Astrocyte of the hippocampus (primary cell): ENCODE results near the gene MSMB.
"Not testable (repeated sequence)": the region's sequence is repeated elsewhere in the genome, so short reads cannot be mapped to it uniquely, and the experiment has no call there.

ENCODE experiments used
- DNase-seq: peaks from one replicate; pipeline ENCODE4 v3.0.0; 2011; ENCODE audit warnings: low read depth, low spot score

The MSMB gene

DNA sequence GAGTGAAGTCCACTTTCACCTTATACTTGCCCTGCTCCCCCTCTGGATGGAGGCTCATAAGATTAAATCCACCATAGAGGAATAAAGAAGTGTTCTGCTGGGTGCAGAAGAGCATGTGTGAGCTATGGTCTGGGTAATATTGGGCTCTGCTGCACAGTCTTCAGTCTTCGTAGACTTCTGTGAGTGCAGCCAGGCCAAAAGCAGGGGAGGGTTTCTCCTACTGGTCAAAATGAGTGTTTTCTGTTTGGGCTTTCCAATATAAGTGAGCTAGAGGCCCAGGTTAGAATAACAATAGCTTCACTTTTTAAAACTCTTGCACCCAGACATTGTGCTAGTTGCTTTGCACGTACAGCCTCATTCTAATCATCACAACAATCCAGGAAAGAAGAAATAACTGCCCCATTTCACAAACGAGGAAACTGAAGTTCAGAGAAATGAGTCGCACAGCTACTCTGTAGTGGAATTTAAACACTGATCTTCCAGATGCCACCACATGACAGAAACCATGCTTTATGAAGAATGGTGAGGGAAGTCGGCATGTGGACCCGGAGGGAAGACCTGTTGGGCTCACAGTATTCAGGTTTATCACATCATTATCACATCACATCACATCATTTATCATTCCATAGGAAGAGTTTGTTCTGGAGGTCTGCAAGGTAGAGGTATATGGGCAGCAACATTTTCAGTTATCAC is 23.8 kb upstream of the MSMB start:
- DNase-seq = no peak

DNA sequence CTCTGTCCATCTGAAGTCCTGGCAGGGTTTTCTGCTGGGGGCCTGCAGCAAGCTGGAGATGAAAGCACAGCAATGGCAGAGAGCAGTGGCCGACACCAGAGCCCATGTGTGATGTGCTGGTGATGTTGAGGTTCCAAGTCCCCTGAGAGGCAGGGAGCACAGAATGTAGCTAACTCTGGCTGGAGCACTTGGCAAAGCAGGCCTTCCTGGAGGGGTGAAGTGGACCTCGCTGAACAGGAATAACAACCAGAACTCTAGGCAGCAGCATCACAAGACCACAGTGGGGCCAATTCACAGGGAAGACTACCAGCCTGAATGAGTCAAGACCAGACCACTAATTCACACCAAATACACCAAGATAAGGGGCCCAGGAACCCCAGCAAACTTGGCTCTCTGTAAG is 22.8 kb upstream of the MSMB start:
- DNase-seq = no peak

DNA sequence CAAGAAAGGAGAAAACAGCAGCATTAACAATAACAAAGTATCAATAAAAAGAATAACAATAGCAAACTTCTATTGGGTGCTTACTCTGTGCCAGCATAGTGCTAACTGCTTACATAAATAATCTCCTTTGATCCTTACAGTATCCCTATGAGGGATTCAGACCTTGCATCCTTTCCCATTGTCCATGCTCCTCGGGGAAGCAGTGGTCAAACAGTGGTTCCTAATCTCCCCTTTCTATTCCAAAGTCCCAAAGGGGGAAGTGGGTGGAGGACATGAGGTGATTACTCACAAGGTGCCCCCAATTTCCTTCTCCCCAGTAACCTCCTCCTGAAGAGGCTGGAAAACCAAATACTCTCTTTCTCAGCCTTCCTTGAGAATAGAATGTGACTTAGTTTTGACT is 22.0 kb upstream of the MSMB start:
- no peak for DNase-seq

DNA sequence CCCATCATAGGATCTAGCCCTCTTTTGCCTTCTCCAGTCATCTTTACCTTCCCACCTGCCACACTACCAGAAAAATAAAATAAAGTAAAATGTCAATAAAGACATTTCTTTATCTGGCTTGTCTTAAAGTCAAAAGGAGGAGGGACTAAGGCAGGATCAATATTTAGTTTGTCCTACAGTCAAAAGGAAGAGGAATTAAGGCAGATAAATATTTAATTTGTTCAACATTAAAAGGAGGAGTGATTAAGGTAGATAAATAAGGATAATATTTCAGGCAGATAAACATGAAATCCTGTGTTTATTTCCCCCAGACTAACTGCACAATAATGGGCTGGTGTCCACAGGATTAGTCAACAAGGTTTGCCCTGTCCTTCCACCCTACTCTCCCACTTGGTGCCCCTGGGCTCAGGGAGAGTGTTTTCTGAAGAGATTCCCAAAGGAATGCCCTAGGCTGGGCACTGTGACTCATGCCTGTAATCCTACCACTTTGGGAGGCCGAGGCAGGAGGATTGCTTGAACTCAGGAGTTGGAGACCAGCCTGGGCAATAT is 18.3 kb upstream of the MSMB start:
- DNase-seq = no peak

DNA sequence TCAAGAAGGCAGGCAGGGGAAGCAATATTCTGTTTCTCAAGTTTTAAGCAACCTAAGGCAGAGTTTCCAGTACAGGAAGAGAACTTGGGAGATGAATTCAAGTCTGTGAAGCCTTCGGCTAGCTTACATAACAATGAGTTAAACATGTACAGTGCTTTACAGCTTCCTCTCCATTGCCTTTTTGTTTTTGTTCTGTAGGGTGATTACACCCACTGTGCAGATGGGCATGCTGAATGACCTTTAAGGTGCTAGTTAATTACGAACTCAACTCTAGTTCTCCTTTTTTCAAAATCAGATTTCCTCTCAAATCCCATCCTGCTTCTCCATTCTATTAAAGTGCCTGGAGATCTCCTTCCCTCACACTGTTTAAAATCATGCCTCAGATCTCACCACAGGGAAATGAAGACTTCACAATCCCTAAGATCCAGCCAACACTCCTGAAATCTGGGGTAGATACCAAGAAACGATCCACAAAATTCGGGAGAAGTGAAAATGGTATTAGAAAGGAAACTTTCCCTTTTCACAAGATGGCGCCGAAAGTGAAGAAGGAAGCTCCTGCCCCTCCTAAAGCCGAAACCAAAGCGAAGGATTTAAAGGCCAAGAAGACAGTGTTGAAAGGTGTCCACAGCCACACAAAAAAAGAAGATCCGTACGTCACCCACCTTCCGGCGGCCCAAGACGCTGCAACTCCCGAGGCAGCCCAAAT is 16.8 kb upstream of the MSMB start:
- DNase-seq = no peak

DNA sequence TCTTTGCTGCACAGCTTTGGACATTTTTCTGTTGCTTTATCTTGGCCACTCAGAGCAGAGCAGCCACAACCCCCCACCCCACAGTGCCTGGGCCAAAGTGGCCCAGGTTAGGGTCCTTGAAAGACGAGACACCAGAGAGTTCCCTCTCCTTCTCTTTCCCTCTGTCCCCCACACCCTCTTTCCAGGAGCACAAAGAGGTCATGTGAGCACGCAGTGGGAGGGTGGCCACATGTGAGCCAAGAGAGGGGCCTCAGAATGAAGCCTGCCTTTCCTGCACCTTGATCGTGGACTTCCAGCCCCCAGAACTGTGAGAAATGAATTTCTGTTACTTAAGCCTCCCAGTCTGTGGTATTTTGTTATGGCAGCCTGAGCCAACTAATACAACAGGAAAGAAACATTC is 14.6 kb upstream of the MSMB start:
- no peak for DNase-seq

DNA sequence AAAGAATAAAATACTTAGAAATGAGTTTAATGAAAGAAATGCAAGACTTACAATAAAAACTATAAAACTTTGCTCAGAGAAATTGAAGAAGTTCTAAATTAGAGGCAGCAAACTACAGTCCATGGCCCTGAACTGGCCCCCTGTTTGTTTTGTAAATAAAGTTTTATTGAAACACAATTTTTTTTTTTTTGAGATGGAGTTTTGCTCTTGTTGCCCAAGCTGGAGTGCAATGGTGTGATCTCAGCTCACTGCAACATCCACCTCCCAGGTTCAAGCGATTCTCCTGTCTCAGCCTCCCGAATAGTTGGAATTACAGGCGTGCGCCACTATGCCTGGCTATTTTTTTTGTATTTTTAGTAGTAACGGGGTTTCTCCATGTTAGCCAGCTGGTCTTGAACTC is 11.9 kb upstream of the MSMB start:
- not testable (repeated sequence) for DNase-seq

DNA sequence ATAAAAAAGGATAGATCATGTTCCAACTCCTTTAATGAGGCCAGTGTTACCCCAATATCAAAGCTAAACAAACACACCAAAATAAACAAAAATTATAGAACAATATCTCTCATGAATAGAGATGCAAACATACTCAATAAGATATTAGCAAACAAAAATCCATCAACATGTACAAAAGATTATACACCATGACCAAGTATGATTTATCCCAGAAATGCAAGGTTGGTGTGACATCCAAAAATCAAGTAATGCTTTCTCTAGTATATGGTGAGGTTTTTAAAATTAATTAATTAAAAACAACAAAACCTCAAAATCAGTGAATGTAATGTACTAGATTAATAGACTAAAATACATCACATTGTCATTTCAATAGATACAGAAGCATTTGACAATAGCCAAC is 11.0 kb upstream of the MSMB start:
- DNase-seq = no peak

DNA sequence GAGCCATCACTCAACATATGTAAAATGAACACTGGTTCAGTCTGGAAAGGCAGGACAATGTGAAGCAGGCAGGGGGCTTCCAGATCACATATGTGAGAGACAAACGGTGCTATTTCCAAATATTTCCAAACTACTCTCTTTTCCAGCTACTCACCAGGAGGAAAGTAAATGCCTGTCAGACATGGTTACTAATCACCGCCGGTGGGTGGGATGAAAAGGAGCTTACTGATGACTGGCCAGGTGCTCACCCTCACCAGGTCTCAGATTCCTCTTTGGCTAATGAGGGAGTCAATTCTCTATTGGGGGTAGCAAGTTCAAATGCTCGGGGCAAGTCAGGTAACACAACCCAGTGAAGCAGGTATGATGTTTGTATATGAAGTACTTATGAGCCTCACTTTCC is 9.7 kb upstream of the MSMB start:
- no peak for DNase-seq

DNA sequence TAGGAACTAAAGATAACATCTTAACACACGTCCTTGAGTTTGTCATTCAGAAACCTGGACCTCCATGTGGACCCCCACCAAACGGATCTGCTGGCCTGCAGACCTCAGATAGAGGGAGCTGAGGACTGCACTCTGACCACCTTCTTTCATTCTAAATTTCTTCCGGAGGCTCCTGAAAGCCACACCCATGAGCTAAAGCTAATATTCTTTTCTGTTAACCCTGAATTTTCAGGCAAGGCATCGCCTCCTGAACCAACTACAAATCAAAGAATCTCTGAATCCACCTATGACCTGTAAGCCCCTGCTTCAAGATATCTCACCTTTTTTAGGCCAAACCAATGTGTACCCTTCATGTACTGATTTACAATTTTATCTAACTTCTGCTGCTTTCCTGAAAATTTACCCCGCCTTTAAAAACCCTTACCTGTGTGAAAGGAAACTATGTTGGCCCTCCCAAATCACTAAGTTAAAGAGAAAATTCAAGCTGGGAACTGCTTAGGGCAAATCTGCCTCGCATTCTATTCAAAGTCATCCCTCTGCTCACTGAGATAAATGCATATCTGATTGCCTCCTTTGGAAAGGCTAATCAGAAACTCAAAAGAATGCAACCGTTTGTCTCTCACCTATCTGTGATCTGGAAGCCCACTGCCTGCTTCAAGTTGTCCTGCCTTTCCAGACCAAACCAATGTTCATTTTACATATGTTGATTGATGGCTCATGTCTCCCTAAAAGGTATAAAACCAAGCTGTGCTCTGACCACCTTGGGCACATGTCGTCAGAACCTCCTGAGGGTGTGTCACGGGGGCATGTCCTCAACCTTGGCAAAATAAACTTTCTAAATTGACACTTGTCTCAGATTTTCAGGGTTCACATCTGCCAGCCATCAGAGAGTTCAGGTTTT is 7.7 kb upstream of the MSMB start:
- DNase-seq = no peak

DNA sequence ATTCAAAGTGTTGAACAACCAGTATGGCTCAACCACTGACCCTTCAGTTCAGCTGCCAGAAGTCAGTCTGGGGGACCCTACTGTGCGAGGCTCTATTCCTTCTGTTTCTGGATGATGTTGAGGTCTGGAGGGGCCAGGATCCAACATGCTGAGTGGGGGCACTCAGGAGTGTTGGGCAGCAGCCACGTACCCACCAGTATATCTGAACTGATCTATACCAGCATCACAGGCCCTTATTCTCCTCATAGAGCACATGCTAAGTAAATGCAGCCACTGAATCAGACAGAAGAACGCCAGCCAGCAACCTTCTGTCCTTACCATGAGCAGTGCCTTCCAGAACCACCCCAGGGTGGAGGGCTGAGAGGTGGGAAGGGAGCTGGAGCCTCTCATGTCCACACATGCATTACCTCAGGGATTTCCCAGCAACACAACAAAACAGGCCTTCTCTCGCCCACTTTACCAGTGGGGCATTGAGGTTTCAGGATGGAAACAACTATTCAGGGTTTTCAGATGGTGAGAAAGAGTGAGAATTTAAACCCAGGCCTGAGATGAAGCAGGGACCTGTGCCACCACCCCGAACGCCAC is 6.8 kb upstream of the MSMB start:
- no peak for DNase-seq

DNA sequence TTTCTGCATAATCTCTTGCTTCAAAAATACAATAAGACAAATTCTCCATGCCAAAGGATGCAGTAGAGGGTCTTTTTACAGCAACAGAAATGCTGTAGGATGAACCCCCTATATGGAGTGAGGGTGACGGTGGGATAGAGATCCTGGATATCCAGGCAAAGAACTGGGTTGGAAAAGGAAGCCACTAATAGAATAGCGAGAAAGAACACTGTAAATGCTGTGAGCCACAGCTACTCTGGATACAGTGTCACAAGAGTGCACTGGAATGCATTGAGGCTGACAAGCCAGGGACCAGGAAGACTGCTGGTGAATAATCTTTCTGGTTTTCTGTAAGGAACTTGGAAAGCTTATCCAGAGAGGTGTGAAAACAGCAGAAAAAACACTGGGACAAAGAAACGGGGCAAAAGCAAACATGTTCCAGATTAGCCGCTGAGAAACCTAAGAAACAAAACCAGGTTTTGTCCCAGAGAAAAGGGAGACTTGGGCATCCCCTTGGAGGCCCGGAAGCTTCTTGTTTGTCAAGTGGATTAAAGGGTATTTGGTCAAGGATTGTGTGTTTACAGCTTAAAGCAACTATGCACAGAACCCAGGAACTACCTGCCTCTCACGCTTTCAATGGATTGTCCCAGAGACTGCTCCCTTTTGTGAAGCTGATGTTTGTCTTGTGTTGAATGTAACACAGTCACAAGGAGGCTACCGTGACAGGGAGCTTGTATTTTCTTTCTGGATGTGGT is 6.2 kb upstream of the MSMB start:
- no peak for DNase-seq

DNA sequence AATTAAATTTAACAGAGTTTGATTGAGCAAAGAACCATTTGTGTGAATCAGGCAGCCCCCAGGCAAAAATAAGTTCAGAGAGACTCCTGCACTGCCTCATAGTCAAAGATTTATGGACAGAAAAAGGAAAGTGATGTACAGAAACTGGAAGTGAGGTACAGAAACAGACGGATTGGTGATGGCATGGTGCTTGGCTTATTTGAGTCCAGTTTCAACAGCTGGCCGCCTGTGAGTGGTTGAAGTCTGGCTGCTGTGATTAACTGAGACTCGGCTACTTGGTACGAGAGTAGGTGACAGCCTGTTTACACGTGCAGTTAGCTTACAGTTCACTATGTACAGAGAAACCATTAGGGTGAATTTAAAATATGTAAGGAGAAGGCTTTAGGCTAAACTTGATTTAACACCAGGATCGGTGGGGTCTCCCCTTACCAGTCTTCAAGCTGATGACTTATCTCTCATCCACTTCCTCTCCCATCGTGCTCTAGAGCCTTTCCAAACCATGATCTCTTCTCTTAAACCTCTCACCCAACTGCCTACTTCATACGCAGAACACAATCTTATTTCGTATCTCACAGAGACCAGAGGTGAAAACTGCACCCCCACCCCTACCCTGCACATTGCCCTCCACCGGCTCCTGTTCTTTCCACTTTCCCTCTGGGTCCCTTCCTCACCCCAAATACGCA is 5.0 kb upstream of the MSMB start:
- no peak for DNase-seq

DNA sequence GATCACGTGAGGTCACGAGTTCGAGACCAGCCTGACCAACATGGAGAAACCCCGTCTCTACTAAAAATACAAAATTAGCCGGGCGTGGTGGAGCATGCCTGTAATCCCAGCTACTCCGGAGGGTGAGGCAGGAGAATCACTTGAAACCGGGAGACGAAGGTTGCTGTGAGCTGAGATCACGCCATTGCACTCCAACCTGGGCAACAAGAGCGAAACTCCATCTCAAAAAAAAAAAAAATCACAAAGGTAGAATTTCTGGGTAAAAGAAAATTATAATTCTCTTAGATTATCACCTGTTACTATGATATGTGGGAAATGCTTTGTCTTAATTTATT is 3.4 kb upstream of the MSMB start:
- not testable (repeated sequence) for DNase-seq

DNA sequence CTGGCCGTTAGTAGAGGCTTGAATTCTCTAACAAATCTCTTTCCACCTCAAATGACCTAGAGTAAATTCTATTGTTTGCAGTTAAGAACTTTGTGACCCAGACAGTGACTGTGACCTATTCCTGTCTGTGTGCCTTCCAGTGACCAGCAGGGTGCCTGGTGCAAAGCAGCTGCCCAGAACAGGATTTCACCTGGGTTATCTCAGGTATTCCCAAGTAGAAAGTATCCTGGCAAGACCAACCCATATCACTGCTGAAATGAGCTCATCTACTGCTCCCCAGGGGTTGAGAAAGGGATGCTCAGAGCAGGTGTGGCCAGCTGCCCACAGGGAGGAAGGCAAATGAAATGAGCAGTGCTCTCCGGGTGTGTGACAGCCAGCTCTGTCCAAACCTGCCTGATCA is 2.1 kb upstream of the MSMB start:
- DNase-seq = no peak

DNA sequence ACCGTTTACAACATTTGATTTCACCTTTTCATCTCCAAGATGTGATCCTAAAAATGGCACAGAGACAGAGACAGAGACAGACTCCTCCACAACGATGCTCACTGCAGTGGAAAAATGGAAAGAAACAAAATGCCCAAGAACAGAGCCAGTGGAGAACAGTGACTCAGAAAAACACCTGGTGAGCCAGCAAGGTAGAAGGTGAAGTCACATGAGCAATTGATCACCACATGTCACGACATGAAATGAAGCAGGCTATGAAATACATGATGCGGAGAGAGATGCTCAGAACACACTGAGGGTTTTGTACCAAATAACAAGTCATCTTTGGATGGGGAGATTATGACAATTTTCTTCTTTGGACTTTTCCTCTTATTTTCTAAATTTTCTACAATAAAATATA is 3.5 kb downstream of the MSMB start:
- DNase-seq = no peak

DNA sequence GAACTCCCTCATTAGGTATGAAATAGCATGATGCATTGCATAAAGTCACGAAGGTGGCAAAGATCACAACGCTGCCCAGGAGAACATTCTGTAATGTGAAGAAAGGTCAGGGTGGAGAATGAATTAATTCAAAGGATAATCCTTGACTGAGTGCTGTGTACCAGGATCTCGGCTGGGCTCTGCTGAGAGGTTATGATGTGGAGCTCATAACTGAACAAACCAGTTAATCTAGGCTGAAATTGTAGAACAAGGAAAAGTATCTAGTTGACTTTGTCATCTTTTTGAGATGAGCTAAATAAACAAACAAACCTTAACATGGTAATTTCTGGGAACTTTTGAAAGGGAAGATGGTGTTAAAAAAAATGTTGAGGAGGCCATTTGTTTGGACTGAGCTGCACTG is 6.1 kb downstream of the MSMB start:
- no peak for DNase-seq

DNA sequence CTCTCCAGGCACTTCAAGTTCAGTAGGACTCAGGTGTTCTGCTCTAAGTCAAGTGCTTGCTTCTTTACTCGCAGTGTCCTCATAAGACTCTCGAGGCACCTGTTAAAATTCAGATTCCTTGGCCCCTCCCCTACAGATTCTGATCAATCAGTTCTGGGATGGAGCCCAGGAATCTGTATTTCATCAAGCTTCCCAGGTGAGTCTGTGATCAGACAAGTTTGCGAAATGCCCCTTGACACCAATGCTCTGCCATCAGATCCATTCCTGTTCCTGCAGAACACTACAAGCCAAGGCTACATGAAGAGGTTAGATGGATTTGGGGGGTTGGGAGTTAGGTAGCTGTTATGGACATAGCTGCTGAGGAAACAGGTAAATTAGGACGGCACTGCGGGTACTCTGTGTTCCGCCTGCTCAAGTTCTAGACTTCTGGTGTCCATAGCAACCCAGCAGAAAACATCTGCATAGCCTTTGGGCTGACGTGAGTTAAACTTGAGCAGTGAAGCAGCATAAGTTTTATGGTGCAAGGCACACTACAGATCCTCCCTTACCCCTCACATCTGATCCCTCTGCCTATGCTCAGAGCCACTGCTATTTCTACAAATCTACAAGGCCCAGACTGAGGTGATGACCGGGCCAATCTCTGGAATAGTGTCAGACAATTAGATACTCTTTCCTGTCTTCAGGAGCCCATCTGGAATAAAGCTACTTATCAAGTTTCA is 8.8 kb downstream of the MSMB start:
- DNase-seq = no peak

DNA sequence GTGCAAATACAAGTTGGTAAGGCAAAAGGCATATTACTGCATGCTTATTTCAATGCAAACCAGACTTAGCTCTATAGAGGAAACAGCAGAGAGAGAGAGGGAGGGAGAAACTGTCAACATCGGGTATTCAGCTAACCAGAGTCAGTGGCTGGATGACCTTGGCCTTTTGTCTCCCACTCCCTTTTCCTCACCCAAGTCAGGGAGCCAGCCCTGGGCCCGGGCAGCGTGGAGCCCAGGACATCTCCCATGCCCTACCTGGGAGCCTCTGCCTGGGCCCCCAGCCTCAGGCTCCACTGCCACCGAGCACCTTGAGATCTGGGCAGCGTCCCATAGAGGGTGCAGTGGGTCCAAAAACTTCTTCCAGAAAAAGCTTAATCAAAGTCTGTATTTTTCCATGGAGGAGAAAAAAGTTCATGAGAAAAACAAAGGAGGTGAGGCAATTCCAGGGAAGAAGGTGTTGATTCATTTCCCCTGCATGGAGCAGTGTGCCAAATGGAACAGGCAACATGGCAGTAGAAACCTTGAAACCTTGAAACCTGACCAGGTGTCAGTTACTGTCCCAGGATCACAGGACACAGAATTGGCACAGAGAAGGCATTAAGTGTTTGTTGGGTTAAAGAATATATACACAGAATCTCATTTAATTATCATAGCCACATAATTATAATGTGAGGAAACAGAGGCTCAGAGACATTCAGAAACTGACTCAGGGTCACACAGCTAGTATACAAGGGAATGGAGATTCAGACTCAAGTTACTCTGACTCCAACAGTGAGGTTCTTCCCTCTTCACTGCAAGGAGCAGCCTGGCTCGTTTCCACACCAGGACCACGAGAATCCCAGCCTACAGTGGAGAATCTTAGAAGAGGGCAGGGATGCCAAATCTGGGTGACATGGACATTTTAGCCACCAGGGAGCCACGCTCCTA is 9.9 kb downstream of the MSMB start:
- DNase-seq = no peak
